ENCODE results near the gene CXorf65. TPM values are rescaled to one million over a fixed set of nuclear protein-coding genes. Genes with fewer than 3 reads are reported as not detected.

CXorf65 gene
- total RNA-seq, 1 donor from 2014 or later: not detected

- Histone ChIP-seq H3K4me1 (no peaks in the 10 kb centered on the region), H3K9me3 (no peaks in the 10 kb centered on the region), H3K27me3 (no peaks in the 10 kb centered on the region), H3K27ac (peak overlapping the region; percentile 42), H3K36me3 (no peaks in the 10 kb centered on the region), H3K4me3 (peak overlapping the region; percentile 26)
- ATAC-seq (no peak), DNase-seq (no peak)
- intact Hi-C loops (cut with DNase I): no loop called here
- TF ChIP-seq CTCF (IDR thresholded peaks at IDR 0.05): no peak
These were observed 5.4 kb upstream of the CXorf65 start for GRCh38 chrX:71111921-71112431.

GRCh38 chrX:71111141-71111843 lies 4.8 kb upstream of the CXorf65 start, which contains the start of gene IL2RG:
Gene IL2RG, minus strand, starts transcription at chrX:71111577. Its CDS starts 38 bp downstream, at chrX:71111539.
- no peaks in the 10 kb centered on the region for H3K4me1 ChIP-seq
- no peak for TF ChIP-seq CTCF (IDR thresholded peaks at IDR 0.05)
- no peaks in the 10 kb centered on the region for H3K27me3 ChIP-seq
- peak; percentile 82 for ATAC-seq
- intact Hi-C loops (cut with DNase I): no loop called here
- DNase-seq: no peak
- no peaks in the 10 kb centered on the region for H3K36me3 ChIP-seq
- H3K4me3 ChIP-seq: peak within 1 kb of the TSS; percentile 26
- H3K9me3 ChIP-seq: no peaks in the 10 kb centered on the region
- H3K27ac ChIP-seq: peak within 1 kb of the TSS; percentile 42

DNA sequence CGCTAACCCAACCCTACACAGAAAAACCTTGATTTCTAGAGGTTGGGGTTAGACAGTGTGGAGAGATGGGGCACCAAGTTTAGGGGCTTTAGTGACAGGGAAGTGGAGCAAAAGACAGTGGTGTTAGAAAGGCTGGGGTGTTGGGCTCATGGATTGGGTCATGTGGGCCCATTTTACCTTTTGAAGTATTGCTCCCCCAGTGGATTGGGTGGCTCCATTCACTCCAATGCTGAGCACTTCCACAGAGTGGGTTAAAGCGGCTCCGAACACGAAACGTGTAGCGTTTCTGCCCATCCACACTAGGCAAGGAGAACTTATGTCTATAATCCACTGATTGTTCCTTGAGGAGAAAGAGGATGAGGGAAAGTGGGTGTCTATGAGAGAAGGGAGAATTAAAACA lies 2.5 kb upstream of the CXorf65 start:
- H3K9me3 ChIP-seq: no peaks in the 10 kb centered on the region
- no peak overlapping the region for H3K27ac ChIP-seq
- no peaks in the 10 kb centered on the region for H3K27me3 ChIP-seq
- ATAC-seq (no peak), DNase-seq (no peak)
- no peaks in the 10 kb centered on the region for H3K36me3 ChIP-seq
- no peak for TF ChIP-seq CTCF (IDR thresholded peaks at IDR 0.05)
- intact Hi-C loops (cut with DNase I): no loop called here
- no peak overlapping the region for H3K4me3 ChIP-seq
- no peaks in the 10 kb centered on the region for H3K4me1 ChIP-seq

- no peak for DNase-seq
These were observed 1.3 kb upstream of the CXorf65 start for GRCh38 chrX:71107762-71108360.

DNA sequence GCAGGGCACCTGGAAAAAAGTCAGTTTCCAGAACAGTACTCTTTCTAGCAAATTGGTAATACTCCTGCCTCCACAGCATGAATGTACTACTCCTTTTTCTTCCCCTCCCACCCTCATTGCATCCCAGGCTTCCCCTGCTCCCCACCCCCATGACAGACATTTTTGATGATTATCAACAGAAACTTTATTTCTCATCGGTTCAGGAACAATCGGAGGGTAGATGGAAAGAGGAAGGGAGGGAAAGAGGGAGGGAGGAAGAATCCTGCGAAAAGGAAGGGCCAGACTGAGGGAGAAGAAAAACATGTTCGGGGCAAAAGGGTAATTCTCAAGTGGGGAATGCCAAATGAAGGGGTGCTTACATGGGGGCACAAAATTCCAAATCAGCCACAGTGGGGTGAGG lies 705 bp upstream of the CXorf65 start:
- Histone ChIP-seq H3K9me3 (no peaks in the 10 kb centered on the region), H3K4me3 (no peak overlapping the region), H3K27me3 (no peaks in the 10 kb centered on the region), H3K4me1 (no peaks in the 10 kb centered on the region), H3K27ac (no peak overlapping the region), H3K36me3 (no peaks in the 10 kb centered on the region)
- ATAC-seq (no peak), DNase-seq (no peak)
- TF ChIP-seq CTCF (IDR thresholded peaks at IDR 0.05): no peak
- intact Hi-C loops (cut with DNase I): no loop called here

More at GRCh38 chrX:71107762-71108360, 1.3 kb upstream of the CXorf65 start:
- Histone ChIP-seq H3K4me3 (no peak overlapping the region), H3K9me3 (no peaks in the 10 kb centered on the region), H3K27me3 (no peaks in the 10 kb centered on the region), H3K27ac (no peak overlapping the region), H3K36me3 (no peaks in the 10 kb centered on the region), H3K4me1 (no peaks in the 10 kb centered on the region)
- intact Hi-C loops (cut with DNase I): no loop called here
- no peak for TF ChIP-seq CTCF (IDR thresholded peaks at IDR 0.05)
- ATAC-seq: peak; percentile 36
